ENCODE results near the gene ZNF32. TPM values are rescaled to one million over a fixed set of nuclear protein-coding genes. Genes with fewer than 3 reads are reported as not detected.
A peak's percentile ranks its signal among the peaks of the same experiment; 100 is the strongest.

The ZNF32 gene
- total RNA-seq, 3 donors from 2014 or later, result 53.1 to 74.3 (median 54.4) TPM

DNA sequence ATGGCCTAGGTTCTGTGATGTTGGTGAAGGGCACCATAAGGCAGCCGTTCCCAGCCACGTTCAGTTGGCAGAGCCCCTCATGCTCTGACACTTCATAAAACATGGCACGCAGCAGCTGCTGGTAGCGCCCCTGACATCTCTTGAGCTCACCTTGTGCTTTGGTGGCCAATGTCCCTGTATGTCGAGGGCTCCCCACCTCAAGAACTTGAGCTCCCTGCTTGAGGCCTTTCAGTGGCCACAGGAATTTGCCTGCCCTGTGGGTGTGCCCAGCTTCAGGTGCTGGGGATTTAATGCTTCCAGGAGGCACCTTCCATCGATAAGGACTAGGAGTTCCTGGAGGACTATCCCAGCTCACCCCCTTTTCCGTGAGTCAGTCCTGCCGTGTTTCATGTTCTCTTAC is 9.5 kb upstream of the ZNF32 start:
- TF ChIP-seq POLR2A (IDR thresholded peaks at IDR 0.05), result no peak
- TF ChIP-seq POLR2AphosphoS5 (IDR thresholded peaks at IDR 0.05), result no peak
- no peak for TF ChIP-seq CTCF (IDR thresholded peaks at IDR 0.05)
- H3K27me3 ChIP-seq, result no peaks in the 10 kb centered on the region
- intact Hi-C loops (cut with DNase I; ENCODE audit: low total_unique reads), result no loop called here
- no peak overlapping the region for H3K27ac ChIP-seq
- H3K36me3 ChIP-seq, result no peaks in the 10 kb centered on the region
- no peak for DNase-seq (ENCODE audit: low spot score in 2 of 2)
- H3K9me3 ChIP-seq, result no peaks in the 10 kb centered on the region
- no peak overlapping the region for H3K4me3 ChIP-seq
- H3K4me1 ChIP-seq, result no peaks in the 10 kb centered on the region

GRCh38 chr10:43655311-43655710 is 6.6 kb upstream of the ZNF32 start:
- intact Hi-C loops (cut with DNase I; ENCODE audit: low total_unique reads), result no loop called here
- Histone ChIP-seq H3K27me3 (no peaks in the 10 kb centered on the region), H3K4me3 (no peak overlapping the region), H3K9me3 (no peaks in the 10 kb centered on the region), H3K4me1 (no peaks in the 10 kb centered on the region), H3K36me3 (no peaks in the 10 kb centered on the region), H3K27ac (no peak overlapping the region)
- DNase-seq (ENCODE audit: low spot score in 2 of 2), result no peak
- TF ChIP-seq POLR2AphosphoS5 (IDR thresholded peaks at IDR 0.05) (no peak), CTCF (IDR thresholded peaks at IDR 0.05) (no peak), POLR2A (IDR thresholded peaks at IDR 0.05) (no peak)

DNA sequence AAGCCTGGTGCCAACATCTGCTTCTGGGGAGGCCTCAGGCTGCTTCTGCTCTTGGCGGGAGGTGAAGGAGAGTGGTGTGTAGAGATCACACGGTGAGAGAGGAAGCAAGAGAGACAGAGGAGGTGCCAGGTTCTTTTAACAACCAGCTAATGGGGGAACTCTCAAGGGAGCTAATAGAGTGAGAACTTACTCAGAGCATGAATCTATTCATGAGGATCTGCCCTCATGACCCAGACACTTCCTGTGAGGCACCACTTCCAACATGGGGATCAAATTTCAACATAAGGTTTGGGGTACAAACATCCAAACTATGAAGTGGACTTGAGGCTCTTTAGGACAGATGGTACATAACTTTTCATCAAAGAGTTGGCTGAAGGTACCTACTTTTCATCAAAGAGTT is 5.1 kb upstream of the ZNF32 start:
- no peak overlapping the region for H3K4me3 ChIP-seq
- intact Hi-C loops (cut with DNase I; ENCODE audit: low total_unique reads), result no loop called here

GRCh38 chr10:43649185-43649523 is 473 bp upstream of the ZNF32 start:
- TF ChIP-seq POLR2AphosphoS5 (IDR thresholded peaks at IDR 0.05), result peak in 1 of 3 donors; percentile 6
- no peak for TF ChIP-seq CTCF (IDR thresholded peaks at IDR 0.05)
- no peak for TF ChIP-seq POLR2A (IDR thresholded peaks at IDR 0.05)
- peak overlapping the region; percentile 76 to 95 (median 84) for H3K4me3 ChIP-seq
- peaks cover 27 to 29% of the 10 kb centered on the region in 2 donors for H3K9me3 ChIP-seq
- intact Hi-C loops (cut with DNase I; ENCODE audit: low total_unique reads), result no loop called here
- H3K4me1 ChIP-seq, result no peaks in the 10 kb centered on the region
- no peak for DNase-seq (ENCODE audit: low spot score in 2 of 2)
- no peaks in the 10 kb centered on the region for H3K27me3 ChIP-seq
- peaks cover 18% of the 10 kb centered on the region for H3K36me3 ChIP-seq
- H3K27ac ChIP-seq, result peak overlapping the region; percentile 87 to 92

More for the DNA sequence above, 5.1 kb upstream of the ZNF32 start:
- Histone ChIP-seq H3K27ac (no peak overlapping the region), H3K9me3 (no peaks in the 10 kb centered on the region), H3K27me3 (no peaks in the 10 kb centered on the region), H3K4me1 (no peaks in the 10 kb centered on the region), H3K36me3 (no peaks in the 10 kb centered on the region)
- DNase-seq (ENCODE audit: low spot score in 2 of 2), result no peak
- no peak for TF ChIP-seq POLR2AphosphoS5 (IDR thresholded peaks at IDR 0.05)

DNA sequence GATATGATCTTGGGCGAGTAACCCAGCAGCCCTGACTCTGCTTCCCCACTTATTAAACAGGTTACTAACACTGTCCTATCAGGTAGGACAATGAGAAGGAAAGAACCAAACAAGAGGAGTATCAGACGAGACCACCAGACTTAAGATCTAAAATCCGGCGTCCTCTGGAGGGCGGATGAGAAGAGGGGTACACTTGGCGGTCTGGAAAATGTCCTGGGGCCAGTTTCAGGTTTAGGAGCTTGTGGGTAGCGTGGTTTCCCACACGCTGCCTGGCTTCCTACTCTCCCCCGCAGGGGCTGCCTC is 635 bp downstream of the ZNF32 start:
- H3K4me3 ChIP-seq, result peak overlapping the region; percentile 76 to 95 (median 84)
- H3K27me3 ChIP-seq, result no peaks in the 10 kb centered on the region
- intact Hi-C loops (cut with DNase I; ENCODE audit: low total_unique reads), result no loop called here
- H3K27ac ChIP-seq, result peak overlapping the region; percentile 87 to 92
- DNase-seq (ENCODE audit: low spot score in 2 of 2), result no peak
- H3K4me1 ChIP-seq, result no peaks in the 10 kb centered on the region
- H3K36me3 ChIP-seq, result peaks cover 26% of the 10 kb centered on the region
- H3K9me3 ChIP-seq, result peaks cover 38 to 40% of the 10 kb centered on the region in 2 donors
- TF ChIP-seq POLR2AphosphoS5 (IDR thresholded peaks at IDR 0.05), result no peak
- no peak for TF ChIP-seq CTCF (IDR thresholded peaks at IDR 0.05)
- TF ChIP-seq POLR2A (IDR thresholded peaks at IDR 0.05), result no peak

DNA sequence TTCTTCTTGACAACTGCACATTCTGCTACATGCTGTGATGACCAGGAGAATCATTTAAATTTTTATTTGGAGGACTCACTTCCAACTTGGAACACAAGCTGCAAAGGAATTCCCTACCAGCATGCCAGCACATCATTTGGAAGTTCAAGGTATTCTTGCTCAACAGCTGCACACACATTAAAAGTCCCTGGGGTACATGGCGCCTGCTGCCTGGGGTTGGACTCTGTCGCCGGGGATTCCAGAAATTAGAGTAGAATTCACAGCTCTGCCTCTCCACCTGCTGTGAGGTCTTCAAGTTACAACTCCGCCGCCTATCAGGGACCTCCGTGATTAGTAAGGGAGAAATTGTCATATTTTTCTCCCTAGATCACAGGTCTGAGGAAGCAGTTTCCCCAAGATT is 1.1 kb downstream of the ZNF32 start:
- Histone ChIP-seq H3K4me1 (no peaks in the 10 kb centered on the region), H3K27ac (no peak overlapping the region), H3K36me3 (peaks cover 26% of the 10 kb centered on the region), H3K27me3 (no peaks in the 10 kb centered on the region), H3K9me3 (peaks cover 43 to 45% of the 10 kb centered on the region in 2 donors), H3K4me3 (peak overlapping the region; percentile 76 to 95 (median 84))
- intact Hi-C loops (cut with DNase I; ENCODE audit: low total_unique reads), result no loop called here
- TF ChIP-seq CTCF (IDR thresholded peaks at IDR 0.05), result no peak
- TF ChIP-seq POLR2AphosphoS5 (IDR thresholded peaks at IDR 0.05), result no peak
- no peak for TF ChIP-seq POLR2A (IDR thresholded peaks at IDR 0.05)
- no peak for DNase-seq (ENCODE audit: low spot score in 2 of 2)

All from breast epithelium (tissue), 4 donors.